Stomach (tissue), 4 donors: ENCODE results near the gene MYO10.

Experiments used
- EP300 ChIP-seq: sonication (generic); formaldehyde crosslinking; IDR thresholded peaks from one replicate; pipeline ENCODE4 v1.6.1; 2017; ENCODE audit warnings: antibody characterized with exemption
- POLR2A ChIP-seq, 4 donors: fragments of 450-650 bp; IDR thresholded peaks; one replicate each; pipeline ENCODE4 v1.6.1; 2016; ENCODE audit warnings: antibody characterized with exemption in 4 of 4, control low read depth in 2 of 4, mild to moderate bottlenecking in 1 of 4, moderate library complexity in 1 of 4
- POLR2AphosphoS5 ChIP-seq, 3 donors: sonication (generic); formaldehyde crosslinking; IDR thresholded peaks; one replicate each; pipeline ENCODE4 v1.6.1; 2016; ENCODE audit warnings: antibody characterized with exemption in 3 of 3
- TF ChIP-seq, protein P1 (sequence below), 7 experiments: fragments of 450-650 bp in 4 of 7; fragments of 200-600 bp in 3 of 7; sonication (generic) in 3 of 7; IDR thresholded peaks; one replicate each; pipeline ENCODE4 v1.5.1; 2016 to 2019; ENCODE audit warnings: antibody characterized with exemption in 7 of 7, control low read depth in 2 of 7, mild to moderate bottlenecking in 1 of 7

DNA sequence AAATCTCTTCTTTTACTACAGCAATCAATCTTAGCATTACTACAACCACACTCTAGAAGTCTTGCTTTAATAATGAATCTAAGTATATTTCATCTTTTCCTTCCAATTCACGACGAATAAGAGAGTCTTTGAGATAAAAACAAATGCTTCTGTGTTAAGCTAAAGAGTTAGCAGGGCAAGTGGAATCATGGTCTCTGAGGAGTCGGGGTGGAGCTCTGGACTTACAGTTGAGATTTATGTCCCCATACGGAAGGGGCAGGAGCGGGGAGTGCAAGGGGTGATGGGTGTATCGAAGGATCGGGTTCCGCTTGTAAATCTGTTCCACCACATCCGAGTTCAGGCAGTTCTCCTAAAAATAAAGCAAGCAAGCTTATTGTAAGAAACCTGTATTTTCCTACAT is 260.3 kb downstream of the MYO10 start:
- TF ChIP-seq POLR2A (IDR thresholded peaks at IDR 0.05): no peak
- TF ChIP-seq, protein P1, sequence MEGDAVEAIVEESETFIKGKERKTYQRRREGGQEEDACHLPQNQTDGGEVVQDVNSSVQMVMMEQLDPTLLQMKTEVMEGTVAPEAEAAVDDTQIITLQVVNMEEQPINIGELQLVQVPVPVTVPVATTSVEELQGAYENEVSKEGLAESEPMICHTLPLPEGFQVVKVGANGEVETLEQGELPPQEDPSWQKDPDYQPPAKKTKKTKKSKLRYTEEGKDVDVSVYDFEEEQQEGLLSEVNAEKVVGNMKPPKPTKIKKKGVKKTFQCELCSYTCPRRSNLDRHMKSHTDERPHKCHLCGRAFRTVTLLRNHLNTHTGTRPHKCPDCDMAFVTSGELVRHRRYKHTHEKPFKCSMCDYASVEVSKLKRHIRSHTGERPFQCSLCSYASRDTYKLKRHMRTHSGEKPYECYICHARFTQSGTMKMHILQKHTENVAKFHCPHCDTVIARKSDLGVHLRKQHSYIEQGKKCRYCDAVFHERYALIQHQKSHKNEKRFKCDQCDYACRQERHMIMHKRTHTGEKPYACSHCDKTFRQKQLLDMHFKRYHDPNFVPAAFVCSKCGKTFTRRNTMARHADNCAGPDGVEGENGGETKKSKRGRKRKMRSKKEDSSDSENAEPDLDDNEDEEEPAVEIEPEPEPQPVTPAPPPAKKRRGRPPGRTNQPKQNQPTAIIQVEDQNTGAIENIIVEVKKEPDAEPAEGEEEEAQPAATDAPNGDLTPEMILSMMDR (IDR thresholded peaks at IDR 0.05): no peak
- no peak for TF ChIP-seq POLR2AphosphoS5 (IDR thresholded peaks at IDR 0.05)
- TF ChIP-seq EP300: no peak
